M059J (cell line): ENCODE results near the gene PSMG4. TPM values are rescaled to one million over a fixed set of nuclear protein-coding genes. Genes with fewer than 3 reads are reported as not detected.

Experiments
- DNase-seq: peaks from one replicate; pipeline ENCODE4 v3.0.0-alpha.2; 2012; ENCODE audit warnings: low read depth
- total RNA-seq: library from RNA; depleted of rRNA; stranded (reverse); fragments of >200 nt; shearing (Covaris generic); gene quantifications from 2 replicates; pipeline ENCODE4 v1.2.3, GENCODE V29; 2014; rRNA removed

PSMG4 gene
- 29.9 and 35.1 TPM in 2 replicates for total RNA-seq

GRCh38 chr6:3258720-3259490, at the start of gene PSMG4:
Gene PSMG4 (plus strand): TSS chr6:3258947. CDS start chr6:3259023, 76 bp downstream.
- peak; percentile 86 for DNase-seq

GRCh38 chr6:3209114-3210023, 49.4 kb upstream of the PSMG4 start:
- DNase-seq, result peak; percentile 100

- no peak for DNase-seq
Measured at GRCh38 chr6:3210024-3210610, 48.6 kb upstream of the PSMG4 start.

GRCh38 chr6:3211681-3212080, 47.1 kb upstream of the PSMG4 start:
- DNase-seq, result peak; percentile 95

- DNase-seq, result no peak
Measured at GRCh38 chr6:3212261-3212660, 46.5 kb upstream of the PSMG4 start.

- DNase-seq, result no peak
Measured at GRCh38 chr6:3213334-3213695, 45.4 kb upstream of the PSMG4 start.

- no peak for DNase-seq
Measured at GRCh38 chr6:3214898-3215297, 43.8 kb upstream of the PSMG4 start.

- no peak for DNase-seq
Measured at GRCh38 chr6:3217286-3217685, 41.5 kb upstream of the PSMG4 start.

GRCh38 chr6:3218266-3218665, 40.5 kb upstream of the PSMG4 start:
- no peak for DNase-seq

- no peak for DNase-seq
Measured at GRCh38 chr6:3220366-3220765, 38.4 kb upstream of the PSMG4 start.

GRCh38 chr6:3221578-3221977, 37.2 kb upstream of the PSMG4 start:
- no peak for DNase-seq

GRCh38 chr6:3222506-3223038, 36.2 kb upstream of the PSMG4 start:
- DNase-seq, result no peak

GRCh38 chr6:3226042-3226441, 32.7 kb upstream of the PSMG4 start:
- DNase-seq, result no peak

GRCh38 chr6:3226481-3227362, 32.0 kb upstream of the PSMG4 start:
- DNase-seq, result peak; percentile 77

- DNase-seq, result peak; percentile 59
Measured at GRCh38 chr6:3227363-3228045, 31.2 kb upstream of the PSMG4 start, which contains the start of gene TUBB2B. Gene TUBB2B (minus strand): TSS chr6:3227653. CDS start chr6:3227543, 110 bp downstream.

GRCh38 chr6:3228046-3228671, 30.6 kb upstream of the PSMG4 start:
- no peak for DNase-seq

- peak; percentile 45 for DNase-seq
Measured at GRCh38 chr6:3228771-3229565, 29.8 kb upstream of the PSMG4 start.

- no peak for DNase-seq
Measured at GRCh38 chr6:3229566-3230178, 29.1 kb upstream of the PSMG4 start.
